Measurements from ENCODE around the gene SWT1.

DNA sequence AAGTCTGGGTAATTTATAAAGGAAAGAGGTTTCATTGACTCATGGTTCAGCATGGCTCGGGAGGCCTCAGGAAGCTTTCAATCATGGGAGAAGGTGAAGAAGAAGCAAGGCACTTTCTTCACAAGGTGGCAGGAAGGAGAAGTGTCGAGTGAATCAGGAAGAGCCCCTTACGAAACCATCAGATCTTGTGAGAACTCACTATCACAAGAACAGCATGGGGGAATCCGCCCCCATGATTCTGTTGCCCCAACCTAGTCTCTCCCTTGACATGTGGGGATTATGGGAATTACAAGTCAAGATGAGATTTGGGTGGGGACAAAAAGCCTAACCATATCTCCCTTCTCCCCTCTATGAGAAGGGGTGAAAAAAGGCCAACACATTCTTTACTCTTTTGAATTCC lies 171.3 kb downstream of the SWT1 start:
- TF ChIP-seq BHLHE40 (IDR thresholded peaks at IDR 0.05; ENCODE audit: borderline replicate concordance) (no peak), FOXM1 (IDR thresholded peaks at IDR 0.05; ENCODE audit: borderline replicate concordance) (no peak), SP1 (IDR thresholded peaks at IDR 0.05) (no peak), FOXA1 (IDR thresholded peaks at IDR 0.05) (no peak), HDGF (IDR thresholded peaks at IDR 0.05; ENCODE audit: borderline replicate concordance) (no peak), SUZ12 (IDR thresholded peaks at IDR 0.05) (no peak), CTBP1 (IDR thresholded peaks at IDR 0.05; ENCODE audit: borderline replicate concordance) (no peak)

Data from HEK293T (cell line).